ENCODE measurements around the gene OCA2.

OCA2 gene

GRCh38 chr15:27828746-27829145 lies 270.4 kb downstream of the OCA2 start:
- TF ChIP-seq CTCF (IDR thresholded peaks at IDR 0.05; ENCODE audit: low read length) (no peak), EZH2 (IDR thresholded peaks at IDR 0.05; ENCODE audit: borderline replicate concordance, low read length) (no peak)
- no peak overlapping the region for H3K9ac ChIP-seq (ENCODE audit: low read length)
- H4K20me1 ChIP-seq (ENCODE audit: insufficient read depth, low read length): no peaks in the 10 kb centered on the region
- no peaks in the 10 kb centered on the region for H3K9me3 ChIP-seq (ENCODE audit: low read length)
- H3K36me3 ChIP-seq (ENCODE audit: insufficient read depth, low read length): no peaks in the 10 kb centered on the region
- H2AFZ ChIP-seq (ENCODE audit: low read length): no peak overlapping the region
- no peak overlapping the region for H3K4me3 ChIP-seq (ENCODE audit: low read depth, low read length, poor library complexity, severe bottlenecking)
- no peak overlapping the region for H3K27ac ChIP-seq (ENCODE audit: low read depth, low read length, poor library complexity, severe bottlenecking)
- H3K4me2 ChIP-seq (ENCODE audit: low read length): no peak overlapping the region
- no peaks in the 10 kb centered on the region for H3K27me3 ChIP-seq (ENCODE audit: insufficient read depth, low read length)
- no peaks in the 10 kb centered on the region for H3K4me1 ChIP-seq (ENCODE audit: insufficient read depth, low read length, severe bottlenecking)
- H3F3A ChIP-seq (ENCODE audit: insufficient read depth, low read length): no peaks in the 10 kb centered on the region
- H3K79me2 ChIP-seq (ENCODE audit: insufficient read depth, low read length): no peaks in the 10 kb centered on the region
- H3K9me2 ChIP-seq (ENCODE audit: low read depth, low read length): no peaks in the 10 kb centered on the region

- no peaks in the 10 kb centered on the region for H3K4me1 ChIP-seq (ENCODE audit: insufficient read depth, low read length, severe bottlenecking)
- no peak for TF ChIP-seq CTCF (IDR thresholded peaks at IDR 0.05; ENCODE audit: low read length)
- TF ChIP-seq EZH2 (IDR thresholded peaks at IDR 0.05; ENCODE audit: borderline replicate concordance, low read length): no peak
- no peaks in the 10 kb centered on the region for H3K9me2 ChIP-seq (ENCODE audit: low read depth, low read length)
- H3K27me3 ChIP-seq (ENCODE audit: insufficient read depth, low read length): no peaks in the 10 kb centered on the region
- H3K79me2 ChIP-seq (ENCODE audit: insufficient read depth, low read length): no peaks in the 10 kb centered on the region
- no peaks in the 10 kb centered on the region for H3K9me3 ChIP-seq (ENCODE audit: low read length)
- no peak overlapping the region for H2AFZ ChIP-seq (ENCODE audit: low read length)
- no peaks in the 10 kb centered on the region for H3K36me3 ChIP-seq (ENCODE audit: insufficient read depth, low read length)
- H3K4me2 ChIP-seq (ENCODE audit: low read length): no peak overlapping the region
- H3K4me3 ChIP-seq (ENCODE audit: low read depth, low read length, poor library complexity, severe bottlenecking): no peak overlapping the region
- no peak overlapping the region for H3K27ac ChIP-seq (ENCODE audit: low read depth, low read length, poor library complexity, severe bottlenecking)
- H3K9ac ChIP-seq (ENCODE audit: low read length): no peak overlapping the region
- H4K20me1 ChIP-seq (ENCODE audit: insufficient read depth, low read length): no peaks in the 10 kb centered on the region
- no peaks in the 10 kb centered on the region for H3F3A ChIP-seq (ENCODE audit: insufficient read depth, low read length)
Observed at GRCh38 chr15:27826902-27827714, 272.0 kb downstream of the OCA2 start.

- no peaks in the 10 kb centered on the region for H3K79me2 ChIP-seq (ENCODE audit: insufficient read depth, low read length)
- no peak overlapping the region for H3K4me3 ChIP-seq (ENCODE audit: low read depth, low read length, poor library complexity, severe bottlenecking)
- no peak overlapping the region for H2AFZ ChIP-seq (ENCODE audit: low read length)
- TF ChIP-seq EZH2 (IDR thresholded peaks at IDR 0.05; ENCODE audit: borderline replicate concordance, low read length) (no peak), CTCF (IDR thresholded peaks at IDR 0.05; ENCODE audit: low read length) (no peak)
- no peaks in the 10 kb centered on the region for H4K20me1 ChIP-seq (ENCODE audit: insufficient read depth, low read length)
- H3K9me3 ChIP-seq (ENCODE audit: low read length): no peaks in the 10 kb centered on the region
- H3K27me3 ChIP-seq (ENCODE audit: insufficient read depth, low read length): no peaks in the 10 kb centered on the region
- H3F3A ChIP-seq (ENCODE audit: insufficient read depth, low read length): no peaks in the 10 kb centered on the region
- H3K36me3 ChIP-seq (ENCODE audit: insufficient read depth, low read length): no peaks in the 10 kb centered on the region
- no peaks in the 10 kb centered on the region for H3K9me2 ChIP-seq (ENCODE audit: low read depth, low read length)
- H3K9ac ChIP-seq (ENCODE audit: low read length): no peak overlapping the region
- H3K4me1 ChIP-seq (ENCODE audit: insufficient read depth, low read length, severe bottlenecking): no peaks in the 10 kb centered on the region
- no peak overlapping the region for H3K4me2 ChIP-seq (ENCODE audit: low read length)
- no peak overlapping the region for H3K27ac ChIP-seq (ENCODE audit: low read depth, low read length, poor library complexity, severe bottlenecking)
Observed at GRCh38 chr15:27826411-27826810, 272.7 kb downstream of the OCA2 start.
